Cardiac fibroblast (primary cell): ENCODE measurements around the gene ASB18.

ENCODE experiments used
- DNase-seq, 2 donors: peaks; one replicate each; pipeline versions ENCODE4 v3.0.0 to v3.0.0-alpha.2; 2010; ENCODE audit warnings: low read depth in 2 of 2
- H3K4me3 ChIP-seq, 2 donors: replicated peaks in 1 of 2; 1 replicate in 1 of 2; 2 replicates in 1 of 2; pipeline ENCODE4 v1.5.1; 2011; ENCODE audit warnings: low read depth in 2 of 2, low read length in 2 of 2, mild to moderate bottlenecking in 2 of 2, moderate library complexity in 1 of 2
- TF ChIP-seq, protein P1 (sequence below): IDR thresholded peaks from one replicate; pipeline ENCODE4 v1.5.1; 2011; ENCODE audit warnings: low read depth, mild to moderate bottlenecking, low read length, inconsistent platforms

Gene ASB18

DNA sequence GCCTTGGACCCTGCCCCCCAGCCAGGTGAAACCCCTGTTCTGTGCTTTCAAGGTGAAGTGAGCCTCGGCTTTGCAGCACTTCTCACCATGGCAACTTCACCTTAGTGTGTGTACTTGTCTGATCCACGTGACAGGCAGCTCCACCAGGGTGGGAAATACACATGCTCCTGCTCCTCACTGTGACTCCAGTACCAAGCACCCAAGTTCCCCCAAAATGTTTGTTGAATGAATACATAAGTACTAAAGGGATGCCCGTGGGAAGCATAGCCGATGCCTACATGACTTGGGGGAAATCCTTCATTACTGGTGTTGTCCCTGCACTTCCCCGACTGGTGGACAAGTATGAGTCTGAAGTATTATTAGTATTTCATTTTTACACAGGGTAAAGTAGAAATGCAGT is 54.2 kb downstream of the ASB18 start:
- H3K4me3 ChIP-seq = no peak overlapping the region
- no peak for DNase-seq
- TF ChIP-seq, protein P1, sequence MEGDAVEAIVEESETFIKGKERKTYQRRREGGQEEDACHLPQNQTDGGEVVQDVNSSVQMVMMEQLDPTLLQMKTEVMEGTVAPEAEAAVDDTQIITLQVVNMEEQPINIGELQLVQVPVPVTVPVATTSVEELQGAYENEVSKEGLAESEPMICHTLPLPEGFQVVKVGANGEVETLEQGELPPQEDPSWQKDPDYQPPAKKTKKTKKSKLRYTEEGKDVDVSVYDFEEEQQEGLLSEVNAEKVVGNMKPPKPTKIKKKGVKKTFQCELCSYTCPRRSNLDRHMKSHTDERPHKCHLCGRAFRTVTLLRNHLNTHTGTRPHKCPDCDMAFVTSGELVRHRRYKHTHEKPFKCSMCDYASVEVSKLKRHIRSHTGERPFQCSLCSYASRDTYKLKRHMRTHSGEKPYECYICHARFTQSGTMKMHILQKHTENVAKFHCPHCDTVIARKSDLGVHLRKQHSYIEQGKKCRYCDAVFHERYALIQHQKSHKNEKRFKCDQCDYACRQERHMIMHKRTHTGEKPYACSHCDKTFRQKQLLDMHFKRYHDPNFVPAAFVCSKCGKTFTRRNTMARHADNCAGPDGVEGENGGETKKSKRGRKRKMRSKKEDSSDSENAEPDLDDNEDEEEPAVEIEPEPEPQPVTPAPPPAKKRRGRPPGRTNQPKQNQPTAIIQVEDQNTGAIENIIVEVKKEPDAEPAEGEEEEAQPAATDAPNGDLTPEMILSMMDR = no peak

DNA sequence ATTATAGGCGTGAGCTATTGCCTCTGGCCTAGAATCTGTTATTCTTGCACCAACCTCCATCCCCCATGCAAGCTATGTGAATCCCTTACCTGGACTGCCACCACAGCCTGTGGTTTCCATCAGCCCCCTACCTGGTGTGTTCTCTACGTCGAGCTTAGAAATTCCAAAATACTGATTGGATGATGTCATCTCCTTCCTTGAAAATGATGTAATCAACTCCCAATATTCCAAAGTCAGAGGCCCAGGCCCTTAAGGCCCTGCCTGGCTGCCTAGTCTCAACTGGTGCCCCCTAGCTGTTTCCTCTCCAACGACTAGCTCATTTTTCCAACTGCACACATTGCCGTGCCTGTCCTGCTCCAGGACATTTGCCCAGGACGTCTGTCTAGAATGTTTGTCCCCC is 54.7 kb downstream of the ASB18 start:
- no peak overlapping the region for H3K4me3 ChIP-seq
- TF ChIP-seq, protein P1 = no peak
- no peak for DNase-seq

DNA sequence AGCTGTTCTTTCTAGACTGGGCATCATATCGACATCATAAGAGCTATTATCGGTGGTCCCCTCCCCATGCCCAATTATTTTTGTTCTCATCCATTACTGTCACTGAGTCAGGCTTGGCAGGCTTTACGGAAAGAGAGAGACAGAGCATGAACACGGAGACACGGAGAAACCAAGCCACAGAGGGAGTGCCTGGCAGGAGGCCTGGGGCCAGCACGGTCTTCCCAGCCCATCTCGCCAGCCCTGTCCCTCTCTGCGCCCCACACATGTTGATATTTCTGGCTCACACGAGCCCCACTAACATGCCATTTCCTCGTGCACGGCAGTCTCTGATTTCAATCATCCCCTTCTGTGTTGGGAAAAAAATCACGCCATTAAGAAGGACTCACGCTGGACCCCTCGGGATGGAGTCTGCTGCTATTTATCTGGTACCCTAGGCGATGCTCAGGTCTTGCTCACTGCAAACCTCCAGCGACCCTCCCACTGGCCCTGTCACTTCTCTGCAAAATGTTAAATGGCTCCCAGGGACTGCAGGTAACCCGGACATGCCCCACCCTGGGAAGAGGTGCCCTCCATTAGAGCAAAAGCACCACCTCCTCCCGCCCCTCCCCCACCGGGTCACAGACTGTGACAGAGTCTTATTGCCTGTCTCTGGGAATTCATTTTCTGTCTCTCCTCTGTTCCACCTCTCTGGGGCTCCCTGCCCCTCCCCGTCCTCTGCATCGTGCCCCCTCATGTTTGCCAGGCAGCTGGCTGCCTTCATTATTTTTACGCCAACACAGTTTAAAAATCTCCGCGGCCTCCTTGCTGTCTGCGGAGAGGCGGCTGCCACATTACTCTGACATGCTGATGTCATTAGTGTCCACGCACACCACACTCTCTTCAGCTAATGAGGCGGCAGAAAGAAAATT is 55.9 kb downstream of the ASB18 start:
- TF ChIP-seq, protein P1 = no peak
- DNase-seq = no peak
- H3K4me3 ChIP-seq = no peak overlapping the region

- TF ChIP-seq, protein P1 = no peak
- no peak overlapping the region for H3K4me3 ChIP-seq
- no peak for DNase-seq
Observed at GRCh38 chr2:236207472-236207871, 56.7 kb downstream of the ASB18 start.

- no peak overlapping the region for H3K4me3 ChIP-seq
Observed at GRCh38 chr2:236205867-236206645, 58.1 kb downstream of the ASB18 start.

GRCh38 chr2:236204953-236205352 is 59.3 kb downstream of the ASB18 start:
- TF ChIP-seq, protein P1 = no peak
- no peak for DNase-seq
- H3K4me3 ChIP-seq = no peak overlapping the region

More at GRCh38 chr2:236205867-236206645, 58.1 kb downstream of the ASB18 start:
- DNase-seq = peak; percentile 2 to 15
- TF ChIP-seq, protein P1 = no peak
